Retinal pigment epithelial cell (primary cell): ENCODE measurements around the gene TST.

Experiments
- DNase-seq: peaks from one replicate; pipeline ENCODE4 v3.0.0-alpha.2; 2010; ENCODE audit warnings: low read depth
- H3K4me3 ChIP-seq: 2 replicates; pipeline ENCODE4 v1.5.1; 2011; ENCODE audit warnings: mild to moderate bottlenecking, low read length, control low read depth, moderate library complexity
- CTCF ChIP-seq: conservative IDR thresholded peaks from 2 replicates; pipeline ENCODE4 v1.5.1; 2011; ENCODE audit warnings: low read depth, low read length, control low read depth, inconsistent platforms

TST gene

GRCh38 chr22:37047006-37047405, 27.8 kb upstream of the TST start:
- DNase-seq, result no peak
- H3K4me3 ChIP-seq, result no peak overlapping the region
- no peak for TF ChIP-seq CTCF

- no peak for DNase-seq
- no peak overlapping the region for H3K4me3 ChIP-seq
- no peak for TF ChIP-seq CTCF
These were observed 27.3 kb upstream of the TST start for GRCh38 chr22:37046589-37046988.

DNA sequence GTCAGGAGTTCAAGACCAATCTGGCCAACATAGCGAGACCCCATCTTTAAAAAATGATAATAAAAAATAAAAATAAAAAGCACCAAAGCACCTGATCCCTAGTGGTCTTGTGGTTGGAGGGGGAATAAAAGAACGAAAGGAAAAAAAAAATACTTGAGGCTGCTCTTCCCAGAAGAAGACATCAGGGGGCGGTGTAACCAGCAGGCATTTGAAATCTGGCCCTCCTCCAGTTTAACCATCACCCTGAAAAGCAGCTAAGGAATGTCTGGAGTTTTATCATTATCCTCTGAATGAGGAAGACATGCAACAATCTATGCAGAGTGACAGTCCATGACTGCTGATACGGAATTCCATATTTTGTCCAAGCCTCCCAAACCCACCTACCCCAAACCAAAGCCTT, 26.7 kb upstream of the TST start:
- H3K4me3 ChIP-seq, result no peak overlapping the region
- TF ChIP-seq CTCF, result peak; percentile 80
- no peak for DNase-seq

GRCh38 chr22:37044634-37045625, 25.7 kb upstream of the TST start:
- no peak overlapping the region for H3K4me3 ChIP-seq
- DNase-seq, result no peak
- TF ChIP-seq CTCF, result no peak

GRCh38 chr22:37043828-37044538, 24.7 kb upstream of the TST start:
- H3K4me3 ChIP-seq, result no peak overlapping the region
- TF ChIP-seq CTCF, result peak; percentile 72
- DNase-seq, result no peak

DNA sequence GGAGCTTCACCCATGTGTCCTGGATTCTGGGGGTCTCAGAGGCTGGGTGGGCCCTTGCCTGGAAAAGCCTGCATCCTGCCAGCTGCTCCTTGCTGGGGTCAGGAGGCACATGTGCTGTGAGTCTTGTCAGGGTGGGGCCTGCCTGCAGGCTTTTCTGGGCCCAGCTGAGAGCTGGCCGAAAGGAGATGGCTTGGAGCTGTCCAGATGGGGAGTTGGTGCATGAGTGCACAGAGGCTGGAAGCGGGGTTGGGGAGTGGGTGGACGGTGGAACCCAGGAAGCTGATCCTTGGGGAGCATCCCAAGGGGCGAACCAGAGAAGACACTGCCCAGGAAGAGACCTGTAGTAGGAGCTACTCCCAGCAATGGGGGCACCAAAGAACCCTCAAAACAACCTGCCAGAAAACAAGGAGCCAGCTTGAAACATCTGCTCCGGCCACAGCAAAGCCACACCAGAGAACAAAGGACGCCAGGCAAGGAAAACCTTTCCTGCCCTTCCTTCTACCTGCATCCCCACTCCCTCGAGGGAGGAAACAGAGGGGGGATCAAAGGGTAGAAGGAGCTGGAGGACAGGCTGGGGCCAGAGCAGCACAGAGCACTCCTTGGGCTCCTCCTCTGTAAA, 24.1 kb upstream of the TST start:
- TF ChIP-seq CTCF, result no peak
- H3K4me3 ChIP-seq, result no peak overlapping the region
- no peak for DNase-seq
